Glutamatergic neuron (in vitro differentiated cells): Measurements from ENCODE around the gene RTN4RL2. TPM values are rescaled to one million over a fixed set of nuclear protein-coding genes. Genes with fewer than 3 reads are reported as not detected.

Experiments used
- DNase-seq: peaks from one replicate; pipeline ENCODE4 v3.0.0; 2022
- H3K27ac Mint-ChIP-seq: one replicate; pipeline ENCODE4 v1.8.0; 2020; ENCODE audit warnings: mild to moderate bottlenecking, mixed read lengths, inconsistent platforms; ENCODE audit not compliant: unreplicated experiment
- H3K27me3 Mint-ChIP-seq: one replicate; pipeline ENCODE4 v1.8.0; 2020; ENCODE audit warnings: mild to moderate bottlenecking, moderate library complexity, mixed read lengths, inconsistent platforms; ENCODE audit not compliant: unreplicated experiment
- H3K36me3 Mint-ChIP-seq: one replicate; pipeline ENCODE4 v1.8.0; 2020; ENCODE audit warnings: mild to moderate bottlenecking, mixed read lengths, inconsistent platforms; ENCODE audit not compliant: unreplicated experiment
- H3K4me1 Mint-ChIP-seq: one replicate; pipeline ENCODE4 v1.8.0; 2020; ENCODE audit warnings: mild to moderate bottlenecking, low read depth, mixed read lengths, inconsistent platforms; ENCODE audit not compliant: unreplicated experiment
- H3K4me3 Mint-ChIP-seq: one replicate; pipeline ENCODE4 v1.8.0; 2020; ENCODE audit warnings: mild to moderate bottlenecking, mixed read lengths, inconsistent platforms; ENCODE audit not compliant: unreplicated experiment
- H3K9me3 Mint-ChIP-seq: one replicate; pipeline ENCODE4 v1.8.0; 2020; ENCODE audit warnings: mild to moderate bottlenecking, moderate library complexity, mixed read lengths, inconsistent platforms; ENCODE audit not compliant: unreplicated experiment
- total RNA-seq: library from RNA; stranded (reverse); fragmentation: NEBNext Ultra II Directional; extraction: Animal tissue kit (Norgen Biotek cat#: 25700); gene quantifications from one replicate; pipeline ENCODE4 v1.2.1, GENCODE V29; 2021; ENCODE audit not compliant: unreplicated experiment
- TF ChIP-seq, protein P1 (sequence below): fragments of 200-600 bp; sonication (generic); IDR thresholded peaks from one replicate; pipeline ENCODE4 v1.5.0; 2021; ENCODE audit not compliant: partially characterized antibody, unreplicated experiment

RTN4RL2 gene
- total RNA-seq, 1 donor from 2014 or later, result 119 TPM

GRCh38 chr11:57432149-57432561 is 28.2 kb upstream of the RTN4RL2 start:
- TF ChIP-seq, protein P1, sequence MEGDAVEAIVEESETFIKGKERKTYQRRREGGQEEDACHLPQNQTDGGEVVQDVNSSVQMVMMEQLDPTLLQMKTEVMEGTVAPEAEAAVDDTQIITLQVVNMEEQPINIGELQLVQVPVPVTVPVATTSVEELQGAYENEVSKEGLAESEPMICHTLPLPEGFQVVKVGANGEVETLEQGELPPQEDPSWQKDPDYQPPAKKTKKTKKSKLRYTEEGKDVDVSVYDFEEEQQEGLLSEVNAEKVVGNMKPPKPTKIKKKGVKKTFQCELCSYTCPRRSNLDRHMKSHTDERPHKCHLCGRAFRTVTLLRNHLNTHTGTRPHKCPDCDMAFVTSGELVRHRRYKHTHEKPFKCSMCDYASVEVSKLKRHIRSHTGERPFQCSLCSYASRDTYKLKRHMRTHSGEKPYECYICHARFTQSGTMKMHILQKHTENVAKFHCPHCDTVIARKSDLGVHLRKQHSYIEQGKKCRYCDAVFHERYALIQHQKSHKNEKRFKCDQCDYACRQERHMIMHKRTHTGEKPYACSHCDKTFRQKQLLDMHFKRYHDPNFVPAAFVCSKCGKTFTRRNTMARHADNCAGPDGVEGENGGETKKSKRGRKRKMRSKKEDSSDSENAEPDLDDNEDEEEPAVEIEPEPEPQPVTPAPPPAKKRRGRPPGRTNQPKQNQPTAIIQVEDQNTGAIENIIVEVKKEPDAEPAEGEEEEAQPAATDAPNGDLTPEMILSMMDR, result no peak
- peaks cover 22% of the 10 kb centered on the region for H3K4me1 Mint-ChIP-seq
- H3K27ac Mint-ChIP-seq, result peak overlapping the region; percentile 64
- H3K4me3 Mint-ChIP-seq, result no peak overlapping the region
- no peak for DNase-seq
- peaks cover 7% of the 10 kb centered on the region for H3K27me3 Mint-ChIP-seq
- H3K9me3 Mint-ChIP-seq, result peaks cover 2% of the 10 kb centered on the region
- no peaks in the 10 kb centered on the region for H3K36me3 Mint-ChIP-seq

DNA sequence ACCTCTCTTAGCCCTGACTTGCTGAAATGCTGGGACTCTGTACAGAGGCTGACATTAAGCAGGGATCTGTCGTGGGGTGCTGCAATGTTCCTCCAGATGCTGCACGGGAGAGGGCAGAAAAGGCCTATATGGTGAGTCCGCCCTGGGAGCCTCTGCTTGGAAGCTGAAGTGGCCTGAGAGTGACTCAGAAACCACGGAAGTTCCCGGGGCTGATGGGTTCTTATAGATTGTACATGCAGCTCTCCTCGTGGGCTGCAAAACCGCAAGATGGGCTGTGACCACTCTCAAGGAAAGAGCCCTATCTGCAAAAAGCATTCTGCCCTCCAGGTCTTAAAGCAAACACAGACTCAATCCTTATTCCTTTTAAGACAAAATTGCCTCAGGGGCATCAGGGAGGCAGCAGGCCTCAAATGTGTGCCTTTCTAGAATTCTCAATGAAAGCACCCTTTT is 27.6 kb upstream of the RTN4RL2 start:
- no peak for DNase-seq
- Mint-ChIP-seq H3K4me1 (peaks cover 22% of the 10 kb centered on the region), H3K27me3 (peaks cover 6% of the 10 kb centered on the region), H3K36me3 (no peaks in the 10 kb centered on the region), H3K4me3 (no peak overlapping the region), H3K9me3 (peaks cover 2% of the 10 kb centered on the region), H3K27ac (no peak overlapping the region)
- TF ChIP-seq, protein P1, result no peak

- H3K4me1 Mint-ChIP-seq, result peaks cover 21% of the 10 kb centered on the region
- peak overlapping the region; percentile 66 for H3K4me3 Mint-ChIP-seq
- peak overlapping the region; percentile 13 for H3K27ac Mint-ChIP-seq
- H3K36me3 Mint-ChIP-seq, result no peaks in the 10 kb centered on the region
- H3K27me3 Mint-ChIP-seq, result peaks cover 5% of the 10 kb centered on the region
- peaks cover 2% of the 10 kb centered on the region for H3K9me3 Mint-ChIP-seq
- TF ChIP-seq, protein P1, result no peak
- no peak for DNase-seq
These were observed 25.4 kb upstream of the RTN4RL2 start for GRCh38 chr11:57434640-57435546.

DNA sequence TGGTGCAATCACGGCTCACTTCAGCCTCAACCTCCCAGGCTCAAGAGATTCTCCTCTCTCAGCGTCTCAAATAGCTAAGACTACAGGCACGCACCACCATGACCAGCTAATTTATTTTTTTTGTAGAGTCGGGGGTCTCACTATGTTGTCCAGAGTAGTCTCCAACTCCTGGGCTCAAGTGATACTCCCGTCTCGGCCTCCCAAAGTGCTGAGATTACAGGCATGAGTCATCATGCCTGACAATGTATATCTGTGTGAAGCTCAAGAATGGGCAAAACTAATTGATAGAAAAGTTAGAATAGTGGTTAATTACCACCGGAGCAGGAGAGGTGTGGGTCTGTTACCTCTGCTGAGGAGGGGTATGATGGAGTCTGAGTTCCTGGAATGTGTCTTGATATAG is 24.3 kb upstream of the RTN4RL2 start:
- Mint-ChIP-seq H3K4me3 (no peak overlapping the region), H3K27ac (no peak overlapping the region), H3K36me3 (no peaks in the 10 kb centered on the region), H3K4me1 (peaks cover 20% of the 10 kb centered on the region), H3K27me3 (peaks cover 5% of the 10 kb centered on the region), H3K9me3 (peaks cover 2% of the 10 kb centered on the region)
- TF ChIP-seq, protein P1, result no peak
- DNase-seq, result no peak
